ENCODE measurements around the gene PRKAR1B.

- TF ChIP-seq CTCF (conservative IDR thresholded peaks at IDR 0.05; ENCODE audit: low read length) (no peak), EZH2phosphoT487 (IDR thresholded peaks at IDR 0.05; ENCODE audit: borderline replicate concordance, low read depth, low read length) (no peak)
These were observed 56.3 kb downstream of the PRKAR1B start for GRCh38 chr7:670501-671390.
